ENCODE measurements around the gene ME3. TPM values are rescaled to one million over a fixed set of nuclear protein-coding genes. Genes with fewer than 3 reads are reported as not detected.

The ME3 gene
- total RNA-seq, 1 donor from 2014 or later, result 28.5 TPM

DNA sequence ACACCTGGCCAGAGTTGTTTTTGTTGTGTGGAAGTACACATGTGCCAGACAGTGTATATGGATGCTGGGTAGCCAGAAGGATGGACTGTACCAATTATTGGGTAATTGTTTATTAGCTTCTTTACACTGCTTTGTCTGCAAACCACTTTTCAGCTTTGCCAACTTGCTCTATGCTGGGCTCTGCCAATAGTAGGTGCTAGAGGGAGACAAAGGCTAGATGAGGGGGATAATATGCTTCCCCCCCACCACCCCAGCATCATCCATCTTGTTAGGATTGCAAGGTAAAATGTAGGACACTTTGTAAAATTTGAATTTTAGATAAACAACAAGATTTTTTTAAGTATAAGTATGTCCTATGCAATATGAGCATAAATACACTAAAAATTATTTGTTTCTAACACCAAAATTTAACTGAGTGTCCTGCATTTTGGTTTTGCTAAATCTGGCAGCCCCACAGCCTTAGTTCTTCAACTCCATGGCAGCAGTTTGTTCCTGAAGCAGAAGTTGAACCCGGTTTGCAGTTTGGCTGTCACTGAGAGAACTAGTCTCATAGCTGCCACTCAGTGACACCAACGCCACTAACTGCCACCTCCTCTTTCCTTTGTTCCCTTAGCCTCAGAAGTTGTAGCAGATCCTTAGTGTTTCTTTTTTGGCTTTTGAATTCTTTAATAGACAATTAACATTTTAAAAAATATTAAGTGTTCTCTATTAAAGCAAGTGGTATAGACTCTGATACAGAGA lies 219.0 kb downstream of the ME3 start:
- DNase-seq (ENCODE audit: extremely low spot score in 2 of 2), result no peak
- TF ChIP-seq, protein P1, sequence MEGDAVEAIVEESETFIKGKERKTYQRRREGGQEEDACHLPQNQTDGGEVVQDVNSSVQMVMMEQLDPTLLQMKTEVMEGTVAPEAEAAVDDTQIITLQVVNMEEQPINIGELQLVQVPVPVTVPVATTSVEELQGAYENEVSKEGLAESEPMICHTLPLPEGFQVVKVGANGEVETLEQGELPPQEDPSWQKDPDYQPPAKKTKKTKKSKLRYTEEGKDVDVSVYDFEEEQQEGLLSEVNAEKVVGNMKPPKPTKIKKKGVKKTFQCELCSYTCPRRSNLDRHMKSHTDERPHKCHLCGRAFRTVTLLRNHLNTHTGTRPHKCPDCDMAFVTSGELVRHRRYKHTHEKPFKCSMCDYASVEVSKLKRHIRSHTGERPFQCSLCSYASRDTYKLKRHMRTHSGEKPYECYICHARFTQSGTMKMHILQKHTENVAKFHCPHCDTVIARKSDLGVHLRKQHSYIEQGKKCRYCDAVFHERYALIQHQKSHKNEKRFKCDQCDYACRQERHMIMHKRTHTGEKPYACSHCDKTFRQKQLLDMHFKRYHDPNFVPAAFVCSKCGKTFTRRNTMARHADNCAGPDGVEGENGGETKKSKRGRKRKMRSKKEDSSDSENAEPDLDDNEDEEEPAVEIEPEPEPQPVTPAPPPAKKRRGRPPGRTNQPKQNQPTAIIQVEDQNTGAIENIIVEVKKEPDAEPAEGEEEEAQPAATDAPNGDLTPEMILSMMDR (IDR thresholded peaks at IDR 0.05), result no peak
- no peak for TF ChIP-seq POLR2A (IDR thresholded peaks at IDR 0.05)
- H3K4me1 ChIP-seq, result peaks cover 14% of the 10 kb centered on the region
- H3K36me3 ChIP-seq, result no peaks in the 10 kb centered on the region
- no peak overlapping the region for H3K27ac ChIP-seq
- no peak overlapping the region for H3K4me3 ChIP-seq
- H3K27me3 ChIP-seq, result no peaks in the 10 kb centered on the region
- H3K9me3 ChIP-seq, result no peaks in the 10 kb centered on the region
- intact Hi-C loops (cut with DNase I), result no loop called here

DNA sequence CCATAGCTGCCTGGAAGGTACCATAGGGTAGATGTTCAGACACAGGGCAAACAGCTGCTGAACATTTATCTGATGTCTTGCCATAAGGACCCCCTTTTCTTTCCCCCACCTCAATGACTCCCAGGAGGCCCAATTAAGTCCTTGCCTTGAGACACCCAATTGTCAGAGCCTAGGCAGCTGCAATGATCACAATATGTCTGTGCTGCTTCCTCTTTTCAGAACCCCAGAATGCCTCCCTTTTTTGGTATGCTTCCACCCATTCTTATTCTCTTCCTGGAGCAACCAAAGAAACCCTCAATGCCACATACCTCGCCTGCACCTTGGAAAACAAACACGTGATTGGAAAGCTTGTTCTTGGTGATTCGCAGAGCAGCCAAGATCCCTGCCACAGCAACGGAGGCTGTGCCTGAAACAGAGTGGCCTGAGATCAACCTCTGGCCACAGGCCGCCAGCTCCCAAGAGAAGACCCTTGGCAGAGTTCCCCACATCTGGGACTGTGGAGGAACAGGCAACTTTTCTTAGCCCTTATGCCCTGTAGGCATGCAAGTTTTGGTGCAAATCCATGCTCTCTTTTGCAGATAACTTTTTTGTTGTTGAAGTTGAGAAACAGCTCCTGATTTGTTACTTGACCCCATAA lies 222.3 kb downstream of the ME3 start:
- Histone ChIP-seq H3K4me3 (no peak overlapping the region), H3K4me1 (no peaks in the 10 kb centered on the region), H3K36me3 (no peaks in the 10 kb centered on the region), H3K27me3 (no peaks in the 10 kb centered on the region), H3K27ac (no peak overlapping the region), H3K9me3 (no peaks in the 10 kb centered on the region)
- TF ChIP-seq POLR2A (IDR thresholded peaks at IDR 0.05) (no peak), POLR2AphosphoS5 (IDR thresholded peaks at IDR 0.05; ENCODE audit: insufficient read depth in 1 of 2, low read depth in 1 of 2) (no peak)
- TF ChIP-seq, protein P1 (IDR thresholded peaks at IDR 0.05), result no peak
- intact Hi-C loops (cut with DNase I), result no loop called here
- no peak for DNase-seq (ENCODE audit: extremely low spot score in 2 of 2)

DNA sequence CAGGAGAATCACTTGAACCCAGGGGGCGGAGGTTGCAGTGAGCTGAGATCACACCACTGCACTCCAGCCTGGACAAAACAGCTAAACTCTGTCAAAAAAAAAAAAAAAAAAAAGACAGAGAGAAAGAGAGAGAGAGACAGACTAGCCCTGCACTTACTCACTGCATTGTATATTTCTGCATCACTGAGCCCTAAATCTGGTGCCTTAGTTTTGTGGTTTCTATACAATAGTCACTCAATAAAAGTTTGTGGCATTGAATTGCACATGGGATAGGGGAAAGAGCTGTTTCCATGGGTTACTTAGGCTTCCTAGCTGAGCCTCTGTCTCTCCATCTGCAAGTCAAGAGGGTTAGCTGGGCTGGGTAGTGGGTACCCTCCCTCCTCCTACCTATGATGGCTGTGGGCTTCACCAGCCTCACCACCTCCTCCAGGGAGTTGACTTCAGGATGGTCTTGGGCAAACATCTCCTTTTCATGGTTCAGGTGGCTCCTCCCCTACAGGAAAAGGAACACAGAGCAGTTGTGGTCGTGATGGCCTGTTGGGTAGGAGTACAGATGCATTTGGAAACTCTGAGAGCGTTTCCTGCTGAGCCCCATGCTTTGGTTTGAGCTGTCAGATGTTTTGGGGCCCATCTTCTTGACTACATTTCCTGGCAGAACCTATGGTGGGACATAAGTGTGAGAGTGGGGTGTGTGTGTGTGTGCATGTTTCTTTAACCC lies 224.5 kb downstream of the ME3 start:
- DNase-seq (ENCODE audit: extremely low spot score in 2 of 2), result no peak
- H3K9me3 ChIP-seq, result no peaks in the 10 kb centered on the region
- H3K27me3 ChIP-seq, result no peaks in the 10 kb centered on the region
- TF ChIP-seq POLR2AphosphoS5 (IDR thresholded peaks at IDR 0.05; ENCODE audit: insufficient read depth in 1 of 2, low read depth in 1 of 2) (no peak), POLR2A (IDR thresholded peaks at IDR 0.05) (no peak)
- TF ChIP-seq, protein P1 (IDR thresholded peaks at IDR 0.05), result no peak
- H3K36me3 ChIP-seq, result no peaks in the 10 kb centered on the region
- no peak overlapping the region for H3K4me3 ChIP-seq
- H3K4me1 ChIP-seq, result no peaks in the 10 kb centered on the region
- H3K27ac ChIP-seq, result no peak overlapping the region
- intact Hi-C loops (cut with DNase I), result no loop called here

DNA sequence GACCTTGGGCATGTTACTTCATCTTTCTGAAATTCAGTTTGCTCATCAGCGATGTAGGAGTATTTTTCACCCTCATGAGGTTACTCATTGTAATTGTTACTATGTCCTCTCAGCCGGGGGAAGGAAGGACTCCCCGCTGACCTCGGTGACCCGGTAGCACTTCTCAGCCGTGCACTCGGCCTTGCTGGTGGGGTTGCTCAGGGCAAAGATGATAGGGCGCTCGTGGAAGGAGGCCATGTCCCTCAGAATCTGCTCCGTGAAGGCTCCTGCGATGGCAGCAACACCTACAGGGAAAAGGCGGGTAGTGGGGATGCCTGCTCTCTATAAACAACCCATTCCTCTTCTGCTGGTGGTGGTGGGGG lies 225.5 kb downstream of the ME3 start:
- Histone ChIP-seq H3K9me3 (no peaks in the 10 kb centered on the region), H3K4me1 (no peaks in the 10 kb centered on the region), H3K36me3 (no peaks in the 10 kb centered on the region), H3K4me3 (no peak overlapping the region), H3K27ac (no peak overlapping the region), H3K27me3 (no peaks in the 10 kb centered on the region)
- no peak for DNase-seq (ENCODE audit: extremely low spot score in 2 of 2)
- intact Hi-C loops (cut with DNase I), result no loop called here
- no peak for TF ChIP-seq POLR2AphosphoS5 (IDR thresholded peaks at IDR 0.05; ENCODE audit: insufficient read depth in 1 of 2, low read depth in 1 of 2)
- TF ChIP-seq POLR2A (IDR thresholded peaks at IDR 0.05), result no peak
- TF ChIP-seq, protein P1 (IDR thresholded peaks at IDR 0.05), result no peak

All from vagina (tissue), 2 donors.